ENCODE results near the gene ARF3. TPM values are rescaled to one million over a fixed set of nuclear protein-coding genes. Genes with fewer than 3 reads are reported as not detected.

ARF3 gene
- polyA plus RNA-seq, 1 of the 3 experiments (the other 2 are of a cell fraction) = 204 TPM

GRCh38 chr12:48889679-48890078 is 67.6 kb downstream of the ARF3 start (continued):
- TF ChIP-seq SIN3A (IDR thresholded peaks at IDR 0.05; ENCODE audit: borderline replicate concordance, low read depth, low read length) (no peak), MEF2A (IDR thresholded peaks at IDR 0.05; ENCODE audit: borderline replicate concordance, low read depth) (no peak), NFIC (IDR thresholded peaks at IDR 0.05; ENCODE audit: borderline replicate concordance) (no peak)

Small RNA genes lying within 50 kb of the gene (small RNA-seq; reads per million reads assigned to genes)
- gene AC073610.1 (0 reads per million in 7 experiments), gene RNU6-600P (0 reads per million in 7 experiments), gene RNU6-940P (0 reads per million in 7 experiments)

Other genes with a start within 250 kb of the ARF3 start
- gene CCNT1, start 240.8 kb downstream of the ARF3 start, polyA plus RNA-seq (2012; rRNA removed) = 7.2 and 10.9 TPM in 2 replicates
- gene ADCY6, start 168.4 kb downstream of the ARF3 start, polyA plus RNA-seq (2012; rRNA removed) = 36.0 and 46.4 TPM in 2 replicates
- gene CACNB3, start 139.0 kb downstream of the ARF3 start, polyA plus RNA-seq (2012; rRNA removed) = 25.6 and 34.6 TPM in 2 replicates
- gene DDX23, start 105.3 kb downstream of the ARF3 start, polyA plus RNA-seq (2012; rRNA removed) = 50.4 and 52.5 TPM in 2 replicates
- 0.19 and 0.39 TPM in 2 replicates for gene RND1, start 91.6 kb downstream of the ARF3 start, polyA plus RNA-seq (2012; rRNA removed)
- 23.7 and 28.5 TPM in 2 replicates for gene FKBP11, start 32.0 kb downstream of the ARF3 start, polyA plus RNA-seq (2012; rRNA removed)
- gene WNT10B, start 14.2 kb upstream of the ARF3 start, polyA plus RNA-seq (2012; rRNA removed) = 0.11 and 0.18 TPM in 2 replicates
- gene WNT1, start 20.8 kb upstream of the ARF3 start, polyA plus RNA-seq (2012; rRNA removed) = not detected in 2 replicates
- 0.20 and 0.24 TPM in 2 replicates for gene DDN, start 41.9 kb upstream of the ARF3 start, polyA plus RNA-seq (2012; rRNA removed)
- gene PRKAG1, start 61.3 kb upstream of the ARF3 start, polyA plus RNA-seq (2012; rRNA removed) = 75.1 and 113 TPM in 2 replicates
- gene KMT2D, start 103.3 kb upstream of the ARF3 start, polyA plus RNA-seq (2012; rRNA removed) = 16.3 and 30.5 TPM in 2 replicates
- 2.2 and 2.3 TPM in 2 replicates for gene RHEBL1, start 112.5 kb upstream of the ARF3 start, polyA plus RNA-seq (2012; rRNA removed)
- 0.08 and 0.13 TPM in 2 replicates for gene DHH, start 137.3 kb upstream of the ARF3 start, polyA plus RNA-seq (2012; rRNA removed)
- gene LMBR1L, start 153.4 kb upstream of the ARF3 start, polyA plus RNA-seq (2012; rRNA removed) = 43.0 and 61.4 TPM in 2 replicates
- gene TUBA1B, start 173.9 kb upstream of the ARF3 start, polyA plus RNA-seq (2012; rRNA removed) = 2,454 and 2,856 TPM in 2 replicates
- 1,427 and 1,906 TPM in 2 replicates for gene TUBA1A, start 231.6 kb upstream of the ARF3 start, polyA plus RNA-seq (2012; rRNA removed)

Data from SK-N-SH (cell line).